HG02981 (cell line): ENCODE measurements around the gene RBM23.

ENCODE experiments used
- ATAC-seq: cut with Tn5 transposase; IDR thresholded peaks from one replicate; pipeline ENCODE4 v1.9.1; 2021; ENCODE audit warnings: mild to moderate bottlenecking, moderate library complexity; ENCODE audit not compliant: unreplicated experiment

Gene RBM23

GRCh38 chr14:22886500-22887259, 32.3 kb downstream of the RBM23 start:
- peak; percentile 43 for ATAC-seq

- no peak for ATAC-seq
Measured at GRCh38 chr14:22885975-22886374, 33.0 kb downstream of the RBM23 start.

GRCh38 chr14:22884738-22885523, 34.0 kb downstream of the RBM23 start:
- no peak for ATAC-seq

GRCh38 chr14:22884076-22884737, 34.7 kb downstream of the RBM23 start:
- ATAC-seq = no peak

GRCh38 chr14:22883173-22883976, 35.6 kb downstream of the RBM23 start, which contains the start of gene REM2:
Gene REM2 (plus strand): TSS chr14:22883222. CDS start chr14:22883288, 66 bp downstream.
- ATAC-seq = no peak

- no peak for ATAC-seq
Measured at GRCh38 chr14:22882529-22883172, 36.3 kb downstream of the RBM23 start.

GRCh38 chr14:22882064-22882463, 36.9 kb downstream of the RBM23 start:
- no peak for ATAC-seq

- ATAC-seq = no peak
Measured at GRCh38 chr14:22878271-22879246, 40.4 kb downstream of the RBM23 start.

GRCh38 chr14:22877000-22877501, 41.9 kb downstream of the RBM23 start:
- ATAC-seq = no peak

GRCh38 chr14:22875748-22876319, 43.1 kb downstream of the RBM23 start:
- no peak for ATAC-seq

- no peak for ATAC-seq
Measured at GRCh38 chr14:22875003-22875747, 43.8 kb downstream of the RBM23 start.

- ATAC-seq = no peak
Measured at GRCh38 chr14:22872833-22873520, 46.0 kb downstream of the RBM23 start.

- ATAC-seq = peak; percentile 10
Measured at GRCh38 chr14:22872033-22872832, 46.7 kb downstream of the RBM23 start.

- peak; percentile 78 for ATAC-seq
Measured at GRCh38 chr14:22871224-22872032, 47.5 kb downstream of the RBM23 start, which contains the start of gene LRP10. Gene LRP10 (plus strand): TSS chr14:22871740. CDS start chr14:22872304, 564 bp downstream.

- peak; percentile 29 for ATAC-seq
Measured at GRCh38 chr14:22870811-22871223, 48.1 kb downstream of the RBM23 start.
